Measurements from ENCODE around the gene RAB22A. TPM values are rescaled to one million over a fixed set of nuclear protein-coding genes. Genes with fewer than 3 reads are reported as not detected.

RAB22A gene
- total and polyA plus RNA-seq, 2 of the 4 experiments (the other 2 are of a cell fraction) = 8.2 to 8.4 TPM

DNA sequence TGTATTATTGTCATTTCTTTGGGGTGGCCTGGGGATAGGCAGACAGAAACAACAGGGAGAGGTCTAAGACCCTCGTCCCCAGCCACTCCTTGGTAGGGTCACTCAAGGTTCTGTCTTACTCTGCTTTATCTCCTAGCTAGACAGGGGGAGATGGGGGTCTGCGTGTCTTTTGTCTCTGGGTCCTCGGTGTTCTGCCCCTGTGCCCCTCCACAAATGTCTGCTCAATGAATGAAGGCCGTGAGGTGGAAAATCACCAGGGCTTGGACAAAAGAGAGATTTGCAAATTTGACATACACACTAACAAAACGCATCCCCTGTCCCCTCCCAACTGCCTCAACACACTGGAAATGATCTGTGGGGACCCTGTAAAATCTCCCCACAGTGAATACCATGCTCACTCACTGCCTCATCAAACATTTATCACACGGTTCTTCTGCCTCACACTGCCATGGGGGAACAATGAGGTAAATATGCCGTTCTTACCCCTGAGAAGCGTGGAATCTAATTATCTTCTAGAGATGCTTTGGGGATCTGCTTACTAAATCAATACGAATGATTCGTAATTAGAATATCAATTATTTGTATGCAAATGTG lies 66.3 kb downstream of the RAB22A start:
- no peak overlapping the region for H3K14ac ChIP-seq (replicated peaks; ENCODE audit: low read depth, low read length)
- in situ Hi-C loops (cut with MboI; ENCODE audit: low sequenced_read_pairs) (no loop called here), dilution Hi-C loops (cut with HindIII; ENCODE audit: low sequenced_read_pairs, unreplicated experiment) (no loop called here), intact Hi-C loops (cut with micrococcal nuclease) (loop anchor here (5.0 kb wide), 1 partner anchor 49 kb away; no protein-coding TSS in a partner anchor)
- no peak overlapping the region for H3K27ac ChIP-seq (ENCODE audit: insufficient read depth, low read length)
- H3K9me3 ChIP-seq (ENCODE audit: control insufficient read depth, insufficient read depth, low read length) = peaks cover 2% of the 10 kb centered on the region; the same call in 1 of the 2 replicates
- H3K9ac ChIP-seq (ENCODE audit: low read depth, low read length) = no peak overlapping the region
- no peak for ATAC-seq (ENCODE audit: low read depth)
- no peaks in the 10 kb centered on the region for H4K20me1 ChIP-seq (ENCODE audit: insufficient read depth, low read length)
- no TSS peak for BruUV-seq (replicated peaks)
- H2BK5ac ChIP-seq (ENCODE audit: low read depth, low read length, poor library complexity, severe bottlenecking) = no peak overlapping the region
- no peaks in the 10 kb centered on the region; the same call in 1 of the 2 replicates for H3K4me1 ChIP-seq (ENCODE audit: control insufficient read depth, insufficient read depth, low read length)
- peak overlapping the region; percentile 14; the same call in 1 of the 2 replicates for H3K4ac ChIP-seq (ENCODE audit: low read depth, low read length)
- POLR2A ChIA-PET (ENCODE audit: unreplicated experiment) = no interaction called here
- H2AFZ ChIP-seq (replicated peaks; ENCODE audit: low read length, poor library complexity) = no peak overlapping the region
- no peak overlapping the region for H3K56ac ChIP-seq (ENCODE audit: extremely low read depth, insufficient read depth, low read length)
- no peak overlapping the region for H2BK15ac ChIP-seq (ENCODE audit: low read depth, low read length)
- no peak for DNase-seq
- H4K8ac ChIP-seq (ENCODE audit: low read depth in 2 of 2, low read length in 2 of 2) = peak overlapping the region in 1 of 2 experiments; percentile 61; a peak in 1 of 4 replicates
- no peak overlapping the region for H2BK20ac ChIP-seq (ENCODE audit: low read depth, low read length)
- no CpG with 5 or more reads among the region's 10 CpGs for WGBS, 2 experiments (ENCODE audit: extremely low coverage in 2 of 2, insufficient read length in 1 of 2)
- H4K5ac ChIP-seq (ENCODE audit: low read depth, low read length) = no peak overlapping the region; the same call in 1 of the 2 replicates
- CTCF ChIA-PET = no interaction called here
- peak overlapping the region; percentile 4; the same call in 1 of the 2 replicates for H2AK5ac ChIP-seq (ENCODE audit: low read depth, low read length)
- peaks cover 5% of the 10 kb centered on the region for H3K9me1 ChIP-seq (ENCODE audit: insufficient read depth, low read length)
- no peak overlapping the region for H2BK120ac ChIP-seq (ENCODE audit: low read depth, low read length)
- TF ChIP-seq POLR2A (IDR thresholded peaks at IDR 0.05; ENCODE audit: low read depth, low read length) = no peak
- TF ChIP-seq SMC3 (IDR thresholded peaks at IDR 0.05; ENCODE audit: low read depth, low read length) = no peak
- no peak for TF ChIP-seq MXI1 (IDR thresholded peaks at IDR 0.05; ENCODE audit: borderline replicate concordance, low read depth, low read length)
- TF ChIP-seq, protein P1, sequence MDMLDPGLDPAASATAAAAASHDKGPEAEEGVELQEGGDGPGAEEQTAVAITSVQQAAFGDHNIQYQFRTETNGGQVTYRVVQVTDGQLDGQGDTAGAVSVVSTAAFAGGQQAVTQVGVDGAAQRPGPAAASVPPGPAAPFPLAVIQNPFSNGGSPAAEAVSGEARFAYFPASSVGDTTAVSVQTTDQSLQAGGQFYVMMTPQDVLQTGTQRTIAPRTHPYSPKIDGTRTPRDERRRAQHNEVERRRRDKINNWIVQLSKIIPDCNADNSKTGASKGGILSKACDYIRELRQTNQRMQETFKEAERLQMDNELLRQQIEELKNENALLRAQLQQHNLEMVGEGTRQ (IDR thresholded peaks at IDR 0.05; ENCODE audit: low read depth, low read length) = no peak
- no peak for TF ChIP-seq CHD1 (IDR thresholded peaks at IDR 0.05; ENCODE audit: low read depth, low read length)
- no peak for TF ChIP-seq MAFK (IDR thresholded peaks at IDR 0.05; ENCODE audit: low read depth, low read length)
- TF ChIP-seq NFE2L2 (IDR thresholded peaks at IDR 0.05; ENCODE audit: low read depth, low read length) = no peak
- TF ChIP-seq, protein P2, sequence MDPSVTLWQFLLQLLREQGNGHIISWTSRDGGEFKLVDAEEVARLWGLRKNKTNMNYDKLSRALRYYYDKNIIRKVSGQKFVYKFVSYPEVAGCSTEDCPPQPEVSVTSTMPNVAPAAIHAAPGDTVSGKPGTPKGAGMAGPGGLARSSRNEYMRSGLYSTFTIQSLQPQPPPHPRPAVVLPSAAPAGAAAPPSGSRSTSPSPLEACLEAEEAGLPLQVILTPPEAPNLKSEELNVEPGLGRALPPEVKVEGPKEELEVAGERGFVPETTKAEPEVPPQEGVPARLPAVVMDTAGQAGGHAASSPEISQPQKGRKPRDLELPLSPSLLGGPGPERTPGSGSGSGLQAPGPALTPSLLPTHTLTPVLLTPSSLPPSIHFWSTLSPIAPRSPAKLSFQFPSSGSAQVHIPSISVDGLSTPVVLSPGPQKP (IDR thresholded peaks at IDR 0.05; ENCODE audit: borderline replicate concordance, low read depth, low read length) = no peak
- no peak for TF ChIP-seq RAD21 (IDR thresholded peaks at IDR 0.05; ENCODE audit: low read length)
- no peak for TF ChIP-seq BHLHE40 (IDR thresholded peaks at IDR 0.05; ENCODE audit: low read depth, low read length)
- no peak for TF ChIP-seq CEBPB (IDR thresholded peaks at IDR 0.05; ENCODE audit: low read depth, low read length)
- TF ChIP-seq RFX5 (IDR thresholded peaks at IDR 0.05; ENCODE audit: low read depth, low read length) = no peak
- no peak overlapping the region for H3K23ac ChIP-seq (ENCODE audit: low read depth, low read length)
- no peak overlapping the region for H3K4me3 ChIP-seq (ENCODE audit: insufficient read depth, low read depth, low read length)
- no peaks in the 10 kb centered on the region for H3K79me1 ChIP-seq (ENCODE audit: low read depth in 1 of 2, low read length in 2 of 2)
- no peaks in the 10 kb centered on the region for H3K36me3 ChIP-seq (ENCODE audit: control insufficient read depth, insufficient read depth, low read length)
- H3K4me2 ChIP-seq (ENCODE audit: low read depth, low read length) = 0 out of 2 replicates have a peak overlapping the region, but pooled peaks have one; percentile 1
- H2AK9ac ChIP-seq (replicated peaks; ENCODE audit: low read depth, low read length, poor library complexity) = no peak overlapping the region
- H4K91ac ChIP-seq (ENCODE audit: insufficient read depth, low read depth, low read length) = no peak overlapping the region
- H3K27me3 ChIP-seq (ENCODE audit: control insufficient read depth, insufficient read depth, low read length) = 0 out of 2 replicates have a peak, but pooled peaks cover 2% of the 10 kb centered on the region
- no peak overlapping the region for H3K18ac ChIP-seq (ENCODE audit: low read depth, low read length)

Measured in IMR-90 (cell line).